Neural cell (in vitro differentiated cells): ENCODE measurements around the gene GOSR1. TPM values are rescaled to one million over a fixed set of nuclear protein-coding genes. Genes with fewer than 3 reads are reported as not detected.

Experiments used
- H2AFZ ChIP-seq: fragments of 200-600, 300-800 bp; sonication (generic), shearing (Covaris generic); 2 replicates; pipeline ENCODE4 v1.6.0; 2014; ENCODE audit warnings: low read depth, mild to moderate bottlenecking, antibody characterized with exemption, low read length, moderate library complexity
- H3F3A ChIP-seq: fragments of 200-600 bp; shearing (Covaris generic); 2 replicates; pipeline ENCODE4 v1.6.1; 2016; ENCODE audit warnings: mild to moderate bottlenecking, moderate library complexity, mixed read lengths, antibody characterized with exemption, low read length; ENCODE audit not compliant: insufficient read depth, poor library complexity, severe bottlenecking
- H3K27ac ChIP-seq: fragments of 200-600, 300-800 bp; sonication (generic), shearing (Covaris generic); 2 replicates; pipeline ENCODE4 v1.5.1; 2014; ENCODE audit warnings: mild to moderate bottlenecking, low read length, moderate library complexity
- H3K27me3 ChIP-seq: fragments of 300-800, 200-600 bp; sonication (generic), shearing (Covaris generic); 2 replicates; pipeline ENCODE4 v1.6.0; 2014; ENCODE audit warnings: mild to moderate bottlenecking, low read depth, low read length, moderate library complexity; ENCODE audit not compliant: insufficient read depth
- H3K36me3 ChIP-seq: fragments of 300-800, 200-600 bp; sonication (generic), shearing (Covaris generic); 2 replicates; pipeline ENCODE4 v1.5.1; 2014; ENCODE audit warnings: mild to moderate bottlenecking, antibody characterized with exemption, low read length, moderate library complexity; ENCODE audit not compliant: insufficient read depth
- H3K4me2 ChIP-seq: fragments of 300-800, 200-600 bp; sonication (generic), shearing (Covaris generic); 2 replicates; pipeline ENCODE4 v1.6.0; 2014; ENCODE audit warnings: mild to moderate bottlenecking, low read length
- H3K4me3 ChIP-seq: fragments of 300-800, 200-600 bp; sonication (generic), shearing (Covaris generic); 2 replicates; pipeline ENCODE4 v1.5.1; 2014; ENCODE audit warnings: mild to moderate bottlenecking, low read length, moderate library complexity
- H3K79me2 ChIP-seq: fragments of 200-600 bp; shearing (Covaris generic); replicated peaks from 2 replicates; pipeline ENCODE4 v1.6.0; 2014; ENCODE audit warnings: mild to moderate bottlenecking, low read length, moderate library complexity; ENCODE audit not compliant: insufficient read depth
- H3K9ac ChIP-seq: fragments of 300-800, 200-600 bp; sonication (generic), shearing (Covaris generic); 2 replicates; pipeline ENCODE4 v1.6.1; 2016; ENCODE audit warnings: mild to moderate bottlenecking, low read length, mixed read lengths
- H3K9me2 ChIP-seq: fragments of 200-600 bp; shearing (Covaris generic); 2 replicates; pipeline ENCODE4 v1.6.1; 2016; ENCODE audit warnings: mild to moderate bottlenecking, low read length, mixed read lengths; ENCODE audit not compliant: insufficient read depth
- H3K9me3 ChIP-seq: fragments of 200-600, 300-800 bp; sonication (generic), shearing (Covaris generic); 2 replicates; pipeline ENCODE4 v1.6.1; 2016; ENCODE audit warnings: mild to moderate bottlenecking, mixed run types, low read length, moderate library complexity, mixed read lengths
- H4K20me1 ChIP-seq: fragments of 200-600 bp; shearing (Covaris generic); 2 replicates; pipeline ENCODE4 v1.6.1; 2016; ENCODE audit warnings: mild to moderate bottlenecking, mixed run types; ENCODE audit not compliant: insufficient read depth
- CTCF ChIP-seq: fragments of 450-650 bp; IDR thresholded peaks from 2 replicates; pipeline ENCODE4 v1.5.1; 2014; ENCODE audit warnings: antibody characterized with exemption, mild to moderate bottlenecking, moderate library complexity; ENCODE audit not compliant: poor library complexity, severe bottlenecking
- EP300 ChIP-seq: fragments of 450-650 bp; conservative IDR thresholded peaks from 2 replicates; pipeline ENCODE4 v1.6.1; 2014; ENCODE audit warnings: antibody characterized with exemption, mild to moderate bottlenecking, moderate library complexity; ENCODE audit not compliant: poor library complexity, severe bottlenecking
- MXI1 ChIP-seq: fragments of 450-650 bp; conservative IDR thresholded peaks from 2 replicates; pipeline ENCODE4 v1.6.1; 2014; ENCODE audit warnings: antibody characterized with exemption, mild to moderate bottlenecking; ENCODE audit not compliant: poor library complexity, severe bottlenecking
- POLR2AphosphoS5 ChIP-seq: IDR thresholded peaks from 2 replicates; pipeline ENCODE4 v1.6.1; 2012
- RAD21 ChIP-seq: fragments of 450-650 bp; conservative IDR thresholded peaks from 2 replicates; pipeline ENCODE4 v1.6.1; 2014; ENCODE audit warnings: antibody characterized with exemption, mild to moderate bottlenecking, moderate library complexity
- SMC3 ChIP-seq: fragments of 450-650 bp; conservative IDR thresholded peaks from 2 replicates; pipeline ENCODE4 v1.6.1; 2014; ENCODE audit warnings: antibody characterized with exemption, mild to moderate bottlenecking, moderate library complexity; ENCODE audit not compliant: poor library complexity
- TAF1 ChIP-seq: IDR thresholded peaks from 2 replicates; pipeline ENCODE4 v1.6.1; 2012; ENCODE audit warnings: low read depth
- polyA plus RNA-seq: library from polyadenylated mRNA; depleted of rRNA; stranded (reverse); fragments of >200 nt; gene quantifications from 2 replicates; pipeline ENCODE4 v1.2.3, GENCODE V29; 2014
- TF ChIP-seq, protein P1 (sequence below): IDR thresholded peaks from 2 replicates; pipeline ENCODE4 v1.6.1; 2012; ENCODE audit warnings: borderline replicate concordance

The GOSR1 gene
- polyA plus RNA-seq, 1 donor from 2014 or later = 20.1 TPM

DNA sequence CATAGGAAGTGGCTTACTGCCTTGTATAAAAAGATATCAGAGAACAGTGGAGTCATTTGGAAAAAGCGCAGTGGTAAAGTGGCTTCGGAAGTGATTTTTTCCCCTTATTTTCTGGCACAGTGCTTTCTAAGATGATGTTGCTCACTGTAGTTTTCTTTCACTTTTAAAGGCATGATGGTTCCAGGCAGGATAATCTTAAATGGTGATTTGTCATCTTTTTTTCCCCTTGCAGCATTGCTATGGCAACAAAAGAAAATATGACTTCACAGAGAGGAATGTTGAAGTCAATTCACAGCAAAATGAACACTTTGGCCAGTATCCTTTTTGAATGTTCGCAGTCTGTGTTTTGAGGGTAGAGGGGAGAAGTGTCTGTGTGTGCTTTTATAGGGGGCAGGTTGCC is 42.5 kb downstream of the GOSR1 start:
- TF ChIP-seq, protein P1, sequence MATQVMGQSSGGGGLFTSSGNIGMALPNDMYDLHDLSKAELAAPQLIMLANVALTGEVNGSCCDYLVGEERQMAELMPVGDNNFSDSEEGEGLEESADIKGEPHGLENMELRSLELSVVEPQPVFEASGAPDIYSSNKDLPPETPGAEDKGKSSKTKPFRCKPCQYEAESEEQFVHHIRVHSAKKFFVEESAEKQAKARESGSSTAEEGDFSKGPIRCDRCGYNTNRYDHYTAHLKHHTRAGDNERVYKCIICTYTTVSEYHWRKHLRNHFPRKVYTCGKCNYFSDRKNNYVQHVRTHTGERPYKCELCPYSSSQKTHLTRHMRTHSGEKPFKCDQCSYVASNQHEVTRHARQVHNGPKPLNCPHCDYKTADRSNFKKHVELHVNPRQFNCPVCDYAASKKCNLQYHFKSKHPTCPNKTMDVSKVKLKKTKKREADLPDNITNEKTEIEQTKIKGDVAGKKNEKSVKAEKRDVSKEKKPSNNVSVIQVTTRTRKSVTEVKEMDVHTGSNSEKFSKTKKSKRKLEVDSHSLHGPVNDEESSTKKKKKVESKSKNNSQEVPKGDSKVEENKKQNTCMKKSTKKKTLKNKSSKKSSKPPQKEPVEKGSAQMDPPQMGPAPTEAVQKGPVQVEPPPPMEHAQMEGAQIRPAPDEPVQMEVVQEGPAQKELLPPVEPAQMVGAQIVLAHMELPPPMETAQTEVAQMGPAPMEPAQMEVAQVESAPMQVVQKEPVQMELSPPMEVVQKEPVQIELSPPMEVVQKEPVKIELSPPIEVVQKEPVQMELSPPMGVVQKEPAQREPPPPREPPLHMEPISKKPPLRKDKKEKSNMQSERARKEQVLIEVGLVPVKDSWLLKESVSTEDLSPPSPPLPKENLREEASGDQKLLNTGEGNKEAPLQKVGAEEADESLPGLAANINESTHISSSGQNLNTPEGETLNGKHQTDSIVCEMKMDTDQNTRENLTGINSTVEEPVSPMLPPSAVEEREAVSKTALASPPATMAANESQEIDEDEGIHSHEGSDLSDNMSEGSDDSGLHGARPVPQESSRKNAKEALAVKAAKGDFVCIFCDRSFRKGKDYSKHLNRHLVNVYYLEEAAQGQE = no peak
- H3F3A ChIP-seq = no peaks in the 10 kb centered on the region
- H3K9me2 ChIP-seq = no peaks in the 10 kb centered on the region
- H3K9me3 ChIP-seq = no peaks in the 10 kb centered on the region
- H3K27ac ChIP-seq = no peak overlapping the region
- H4K20me1 ChIP-seq = no peaks in the 10 kb centered on the region
- H2AFZ ChIP-seq = no peak overlapping the region
- H3K9ac ChIP-seq = no peak overlapping the region
- no peaks in the 10 kb centered on the region for H3K27me3 ChIP-seq
- H3K4me2 ChIP-seq = no peak overlapping the region
- no peak overlapping the region for H3K4me3 ChIP-seq
- H3K79me2 ChIP-seq = no peaks in the 10 kb centered on the region
- H3K36me3 ChIP-seq = peaks cover 11% of the 10 kb centered on the region

DNA sequence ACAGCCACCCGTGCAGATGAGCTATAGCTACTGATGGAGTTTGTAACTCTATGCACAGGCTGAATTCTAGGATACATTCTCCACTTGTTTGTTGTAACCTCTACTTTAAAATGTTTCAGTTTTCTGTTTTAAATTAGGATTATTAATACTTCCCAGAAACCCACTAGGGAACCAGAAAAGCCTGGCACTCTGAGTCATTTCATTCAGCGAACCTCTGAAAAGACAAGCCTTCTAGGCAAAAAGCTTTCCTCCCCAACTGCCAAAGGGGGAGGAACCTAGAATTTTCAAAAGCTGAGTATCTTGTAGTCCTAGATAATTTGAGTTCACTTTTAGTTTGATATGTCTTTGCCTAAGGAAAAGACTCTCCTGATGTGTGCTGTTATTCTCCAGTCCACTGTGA is 43.2 kb downstream of the GOSR1 start:
- Histone ChIP-seq H3K9me2 (no peaks in the 10 kb centered on the region), H4K20me1 (no peaks in the 10 kb centered on the region), H3K4me2 (no peak overlapping the region), H3K79me2 (no peaks in the 10 kb centered on the region), H3K36me3 (peaks cover 11% of the 10 kb centered on the region), H3K9ac (no peak overlapping the region), H3K4me3 (no peak overlapping the region), H3K9me3 (no peaks in the 10 kb centered on the region), H3K27me3 (no peaks in the 10 kb centered on the region), H2AFZ (no peak overlapping the region), H3F3A (no peaks in the 10 kb centered on the region), H3K27ac (no peak overlapping the region)
- TF ChIP-seq POLR2AphosphoS5 (no peak), CTCF (no peak), EP300 (no peak), SMC3 (no peak), MXI1 (no peak), TAF1 (no peak), RAD21 (no peak)
- TF ChIP-seq, protein P1 = no peak
